GM19043 (cell line): Measurements from ENCODE around the gene F2.

Experiments used
- ATAC-seq: cut with Tn5 transposase; IDR thresholded peaks from one replicate; pipeline ENCODE4 v1.9.1; 2021; ENCODE audit warnings: low read depth; ENCODE audit not compliant: unreplicated experiment

F2 gene

GRCh38 chr11:46736615-46737014, 17.6 kb downstream of the F2 start:
- ATAC-seq: no peak

GRCh38 chr11:46737699-46738098, 18.7 kb downstream of the F2 start:
- no peak for ATAC-seq

- no peak for ATAC-seq
Measured at GRCh38 chr11:46738887-46739286, 19.9 kb downstream of the F2 start.

- ATAC-seq: no peak
Measured at GRCh38 chr11:46741600-46742484, 22.8 kb downstream of the F2 start.

- ATAC-seq: no peak
Measured at GRCh38 chr11:46743043-46743442, 24.0 kb downstream of the F2 start.

- ATAC-seq: no peak
Measured at GRCh38 chr11:46743693-46744339, 24.8 kb downstream of the F2 start.

GRCh38 chr11:46745328-46745727, 26.3 kb downstream of the F2 start:
- ATAC-seq: no peak

- no peak for ATAC-seq
Measured at GRCh38 chr11:46745995-46746394, 27.0 kb downstream of the F2 start.

- ATAC-seq: no peak
Measured at GRCh38 chr11:46747150-46747549, 28.1 kb downstream of the F2 start.

GRCh38 chr11:46755962-46756361, 36.9 kb downstream of the F2 start:
- ATAC-seq: no peak

- ATAC-seq: no peak
Measured at GRCh38 chr11:46759196-46759595, 40.2 kb downstream of the F2 start.

- ATAC-seq: no peak
Measured at GRCh38 chr11:46760429-46761128, 41.6 kb downstream of the F2 start.

GRCh38 chr11:46761807-46762206, 42.8 kb downstream of the F2 start:
- no peak for ATAC-seq

GRCh38 chr11:46762248-46762647, 43.2 kb downstream of the F2 start:
- no peak for ATAC-seq

GRCh38 chr11:46766656-46767055, 47.6 kb downstream of the F2 start:
- ATAC-seq: no peak

GRCh38 chr11:46769636-46770221, 50.7 kb downstream of the F2 start:
- no peak for ATAC-seq

- no peak for ATAC-seq
Measured at GRCh38 chr11:46776878-46777277, 57.9 kb downstream of the F2 start.

GRCh38 chr11:46778416-46778815, 59.4 kb downstream of the F2 start:
- ATAC-seq: no peak
